GM19397 (cell line): ENCODE results near the gene GLIPR1L2.
"Not testable (repeated sequence)": the region's sequence is repeated elsewhere in the genome, so short reads cannot be mapped to it uniquely, and the experiment has no call there.

Experiments used
- ATAC-seq: cut with Tn5 transposase; IDR thresholded peaks from one replicate; pipeline ENCODE4 v1.9.1; 2021; ENCODE audit warnings: mild to moderate bottlenecking, moderate library complexity; ENCODE audit not compliant: unreplicated experiment

Gene GLIPR1L2

DNA sequence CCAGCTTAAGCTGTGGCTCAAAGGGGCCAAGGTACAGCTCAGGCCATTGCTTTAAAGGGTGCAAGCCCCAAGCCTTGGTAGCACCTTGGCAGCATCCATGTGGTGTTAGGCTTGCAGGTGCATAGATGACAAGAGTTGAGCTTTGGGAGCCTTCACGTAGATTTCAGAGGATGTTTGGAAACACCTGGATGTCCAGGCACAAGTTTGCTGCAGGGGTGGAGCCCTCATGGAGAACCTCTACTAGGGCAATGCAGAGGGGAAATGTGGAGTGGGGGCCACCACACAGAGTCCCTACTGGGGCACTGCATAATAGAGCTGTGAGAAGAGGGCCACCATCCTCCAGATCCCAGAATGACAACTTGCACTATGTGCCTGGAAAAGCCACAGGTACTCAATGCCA lies 37.9 kb downstream of the GLIPR1L2 start:
- ATAC-seq = no peak

GRCh38 chr12:75432924-75433323 lies 42.0 kb downstream of the GLIPR1L2 start:
- ATAC-seq = no peak

- no peak for ATAC-seq
These were observed 46.7 kb downstream of the GLIPR1L2 start for GRCh38 chr12:75437564-75437963.

- no peak for ATAC-seq
These were observed 47.3 kb downstream of the GLIPR1L2 start for GRCh38 chr12:75438059-75438754.

DNA sequence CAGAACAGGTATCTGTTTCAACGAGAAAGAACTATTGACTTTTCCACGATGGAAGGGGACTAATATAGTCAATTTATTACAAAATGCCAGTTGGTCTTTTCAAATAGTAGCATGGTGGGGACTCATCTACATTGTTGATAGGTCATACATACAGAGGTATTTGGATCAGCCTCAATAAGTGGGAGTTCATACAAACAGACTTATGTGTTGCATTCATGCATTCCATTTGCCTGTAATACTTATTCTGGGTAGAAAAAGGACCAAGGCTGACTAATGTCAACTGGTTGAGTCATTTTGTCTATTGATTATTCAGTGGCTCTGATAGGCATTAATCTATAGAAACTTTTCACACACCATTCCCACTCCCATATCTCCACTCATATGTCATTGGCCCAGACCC lies 48.2 kb downstream of the GLIPR1L2 start:
- ATAC-seq = no peak

DNA sequence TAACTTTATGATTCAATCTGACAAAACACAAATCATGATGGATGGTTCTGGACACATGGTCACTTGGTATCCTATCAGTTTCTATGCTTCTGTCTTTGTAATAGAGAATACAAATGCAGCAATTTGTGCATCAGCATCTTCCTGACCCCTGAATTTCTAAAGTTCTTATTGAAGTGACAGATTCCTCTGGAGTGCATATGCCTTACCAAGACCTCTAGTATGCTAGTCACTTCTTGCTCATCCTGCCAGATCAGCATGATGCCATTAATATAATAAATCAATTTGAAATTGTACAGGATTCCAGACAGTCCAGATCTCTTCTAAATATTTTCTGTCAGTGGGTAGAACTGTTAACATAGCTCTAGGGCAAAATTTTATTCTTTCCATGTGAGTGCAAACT lies 49.0 kb downstream of the GLIPR1L2 start:
- no peak for ATAC-seq

DNA sequence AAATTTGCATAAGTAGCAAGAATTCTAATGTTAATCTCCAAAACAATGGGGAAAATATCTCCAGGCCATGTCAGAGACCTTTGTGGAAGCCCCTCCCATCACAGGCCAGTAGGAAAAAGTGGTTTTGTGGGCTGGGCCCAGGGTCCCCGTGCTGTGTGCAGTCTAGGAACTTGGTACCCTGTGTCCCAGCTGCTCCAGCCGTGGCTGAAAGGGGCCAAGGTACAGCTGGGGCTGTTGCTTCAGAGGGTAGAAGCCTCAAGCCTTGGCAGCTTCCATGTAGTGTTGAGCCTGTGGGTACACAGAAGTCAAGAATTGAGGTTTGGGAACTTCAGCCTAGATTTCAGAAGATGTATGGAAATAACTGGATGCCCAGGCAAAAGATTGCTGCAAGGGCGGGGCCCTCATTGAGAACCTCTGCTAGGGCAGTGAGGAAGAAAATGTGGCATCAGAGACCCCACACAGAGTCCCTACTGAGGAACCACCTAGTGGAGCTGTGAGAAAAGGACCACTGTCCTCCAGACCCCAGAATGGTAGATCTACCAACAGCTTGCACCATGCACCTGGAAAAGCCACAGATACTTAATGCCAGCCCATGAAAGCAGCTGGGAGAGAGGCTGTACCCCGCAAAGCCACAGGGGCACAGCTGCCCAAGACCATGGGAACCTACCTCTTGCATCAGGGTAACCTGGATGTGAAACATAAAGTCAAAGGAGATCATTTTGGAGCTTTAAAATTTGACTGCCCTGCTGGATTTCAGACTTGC lies 51.0 kb downstream of the GLIPR1L2 start:
- ATAC-seq = not testable (repeated sequence)

- ATAC-seq = not testable (repeated sequence)
These were observed 51.6 kb downstream of the GLIPR1L2 start for GRCh38 chr12:75442454-75442853.

DNA sequence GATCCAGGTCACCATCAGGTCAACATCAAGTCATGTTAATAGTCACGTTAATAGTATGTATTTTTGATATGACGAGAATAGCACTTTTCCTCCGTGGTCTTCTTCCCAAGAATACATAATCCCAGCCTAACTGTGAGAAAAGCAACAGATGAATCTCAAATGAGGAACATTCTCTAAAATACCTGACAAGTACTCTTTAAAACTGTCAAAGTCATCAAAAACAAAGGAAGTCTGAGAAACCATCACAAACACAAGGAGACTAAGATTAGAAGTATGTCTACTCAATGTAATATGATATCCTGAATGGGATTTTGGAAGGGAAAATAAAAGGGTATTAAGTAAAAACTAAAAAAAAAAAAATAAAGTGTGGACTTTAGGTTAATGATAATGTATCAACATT lies 52.8 kb downstream of the GLIPR1L2 start:
- ATAC-seq = no peak

DNA sequence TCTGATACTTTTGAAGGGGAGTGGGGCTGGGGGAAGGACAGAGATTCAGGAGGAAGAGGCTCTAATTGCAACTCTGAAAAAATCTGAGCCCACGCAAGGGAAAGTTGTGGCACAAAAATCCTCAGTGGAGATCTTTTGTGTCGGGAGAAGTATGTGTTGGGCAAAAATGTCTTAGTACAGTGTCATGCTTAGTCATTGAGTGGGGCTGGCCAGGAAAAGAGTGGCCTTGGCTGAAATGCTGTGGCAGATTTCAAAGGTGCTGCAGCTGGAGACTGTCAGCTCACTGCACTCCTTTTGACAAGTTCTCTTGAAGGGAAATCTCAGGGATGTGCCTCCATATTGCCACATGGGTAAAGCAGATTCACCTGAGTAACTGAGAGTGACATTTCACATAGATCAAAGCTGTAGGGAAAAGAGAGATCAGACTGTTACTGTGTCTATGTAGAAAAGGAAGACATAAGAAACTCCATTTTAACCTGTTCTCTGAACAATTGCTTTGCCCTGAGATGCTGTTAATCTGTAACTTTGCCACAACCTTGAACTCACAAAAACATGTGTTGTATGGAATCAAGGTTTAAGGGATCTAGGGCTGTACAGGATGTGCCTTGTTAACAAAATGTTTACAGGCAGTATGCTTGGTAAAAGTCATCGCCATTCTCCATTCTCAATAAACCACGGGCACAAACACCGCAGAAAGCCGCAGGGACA lies 53.7 kb downstream of the GLIPR1L2 start:
- no peak for ATAC-seq

GRCh38 chr12:75445137-75445507 lies 54.2 kb downstream of the GLIPR1L2 start:
- not testable (repeated sequence) for ATAC-seq

DNA sequence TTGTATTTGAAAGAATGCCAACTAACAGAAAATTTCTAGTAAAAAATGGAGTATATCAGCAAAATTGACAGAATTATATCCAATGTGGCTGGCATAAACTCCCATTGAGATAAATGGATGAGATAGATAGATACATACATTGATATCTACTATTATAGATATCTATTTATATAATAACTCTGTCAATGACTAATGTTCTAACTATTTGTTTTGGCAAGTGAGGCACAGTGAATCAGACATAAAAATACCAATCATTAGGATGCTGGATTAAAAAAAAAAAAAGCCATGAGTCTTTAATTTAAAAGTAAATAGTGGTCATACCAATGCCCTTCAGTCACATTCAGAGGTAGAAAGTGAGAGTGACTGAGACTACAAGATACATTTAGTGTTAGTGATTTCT lies 56.0 kb downstream of the GLIPR1L2 start:
- no peak for ATAC-seq

DNA sequence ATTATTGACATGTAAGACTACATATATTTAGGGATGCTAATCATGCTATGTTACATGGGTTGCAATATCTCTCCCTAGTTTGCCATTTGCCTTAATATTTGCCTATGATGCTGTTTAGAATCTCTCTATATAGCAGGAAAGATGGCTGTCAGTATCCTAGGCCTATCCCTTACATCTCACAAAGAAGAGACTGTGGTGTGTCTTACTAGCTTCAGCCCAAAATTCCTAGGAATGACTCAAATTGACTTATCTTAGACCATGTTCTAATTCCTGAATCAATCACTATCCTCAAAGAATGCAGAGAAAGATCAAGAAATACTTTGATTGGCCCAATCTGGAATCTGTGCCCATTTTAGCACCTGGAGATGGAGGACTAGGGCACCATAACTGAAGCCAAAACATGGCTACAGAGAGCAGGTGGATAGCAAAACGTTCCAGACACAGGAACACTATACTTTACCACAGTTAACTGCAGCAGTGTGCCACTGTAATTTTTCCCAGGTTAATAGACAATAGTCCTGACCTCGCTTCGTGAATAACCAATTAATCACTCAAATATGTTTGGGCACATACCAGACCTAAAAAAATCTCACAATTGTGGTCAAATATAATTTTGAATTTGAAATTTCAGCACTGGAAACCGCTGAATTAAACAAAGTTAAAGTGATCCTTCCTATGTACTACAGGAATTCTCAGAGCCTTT lies 57.0 kb downstream of the GLIPR1L2 start:
- no peak for ATAC-seq

DNA sequence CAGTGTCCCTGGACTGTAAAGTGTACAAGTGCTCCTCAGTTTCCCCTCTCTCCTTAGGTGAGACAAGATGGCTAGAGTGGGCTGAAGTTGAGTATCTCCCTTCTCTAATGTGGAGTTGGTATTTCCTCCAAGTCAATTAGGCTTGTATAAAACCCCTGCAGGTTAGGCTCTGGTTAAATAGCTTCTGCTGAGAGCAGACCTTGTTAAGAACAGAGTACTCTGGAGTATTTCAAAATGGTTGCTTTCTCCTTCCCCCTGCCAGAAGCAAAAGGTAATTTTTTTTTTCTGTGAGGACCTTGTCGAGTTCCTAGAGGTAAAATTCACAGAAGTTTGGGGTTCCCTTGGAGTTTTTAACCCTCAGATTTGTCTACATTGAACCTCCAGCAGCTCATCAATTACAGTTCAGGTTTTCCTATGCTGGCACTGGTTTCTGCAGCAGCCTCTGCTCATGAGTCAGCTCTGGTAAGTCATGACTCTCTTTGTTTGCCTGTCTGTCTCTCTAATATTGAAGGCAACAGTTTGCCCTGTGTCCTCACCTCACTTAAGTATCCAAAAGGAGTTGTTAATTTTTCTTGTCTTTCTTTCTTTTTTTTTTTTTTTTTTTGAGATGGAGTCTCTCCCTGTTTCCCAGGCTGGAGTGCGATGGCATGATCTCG lies 61.9 kb downstream of the GLIPR1L2 start:
- ATAC-seq = no peak

- no peak for ATAC-seq
These were observed 65.0 kb downstream of the GLIPR1L2 start for GRCh38 chr12:75455839-75456238.

DNA sequence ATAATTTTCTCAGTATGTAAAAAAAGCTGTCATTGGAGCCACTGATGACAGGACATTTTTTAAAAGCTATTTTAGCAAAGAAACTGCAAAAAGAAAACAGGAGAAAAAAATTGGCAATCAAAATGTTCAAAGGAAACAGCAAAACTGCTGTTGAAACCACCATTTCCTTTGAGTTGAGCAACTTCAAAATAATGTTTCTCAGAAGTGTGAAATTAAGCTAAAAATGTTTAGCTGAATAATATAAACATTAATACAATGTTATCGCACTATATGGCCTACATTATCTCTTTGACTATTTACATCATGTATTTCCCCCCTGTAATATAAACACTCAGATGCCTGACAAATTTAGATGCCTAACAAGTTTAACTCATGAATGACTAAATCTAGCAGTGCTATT lies 66.3 kb downstream of the GLIPR1L2 start:
- ATAC-seq = no peak

DNA sequence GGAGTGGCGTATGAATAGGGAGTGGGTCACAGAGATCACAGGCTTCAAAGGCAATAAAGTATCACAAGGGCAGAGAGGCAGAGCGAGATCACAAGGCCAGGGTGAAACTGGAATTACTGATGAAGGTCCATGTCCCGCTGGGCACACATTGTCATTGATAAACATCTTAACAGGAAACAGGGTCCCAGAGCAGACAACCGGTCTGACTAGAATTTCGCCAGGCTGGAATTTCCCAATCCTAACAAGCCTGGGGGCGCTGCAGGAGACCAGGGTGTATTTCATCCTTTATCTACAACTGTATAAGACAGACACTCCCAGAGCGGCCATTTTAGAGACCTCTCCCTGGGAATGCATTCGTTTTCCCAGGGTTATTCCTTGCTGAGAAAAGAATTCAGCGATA lies 67.0 kb downstream of the GLIPR1L2 start:
- ATAC-seq = not testable (repeated sequence)

DNA sequence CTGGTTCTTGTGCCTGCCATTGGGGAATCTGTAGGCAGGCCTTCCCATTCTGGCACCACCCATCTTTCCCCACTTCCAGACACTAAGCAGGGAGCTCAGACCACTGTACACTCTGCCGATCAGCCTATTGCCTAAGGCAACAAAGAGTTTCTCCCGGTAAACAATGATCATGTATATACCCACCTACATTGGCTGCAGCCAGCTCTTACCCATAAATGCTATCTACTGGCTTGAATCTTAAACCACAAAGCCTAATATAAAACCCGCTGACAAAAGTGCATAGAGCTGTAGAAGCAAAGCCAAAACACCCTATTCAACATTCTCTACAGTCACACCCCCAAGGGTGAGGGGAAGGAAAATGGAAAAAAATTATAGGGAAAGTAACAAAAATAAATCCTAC lies 68.9 kb downstream of the GLIPR1L2 start:
- no peak for ATAC-seq

GRCh38 chr12:75460204-75460603 lies 69.3 kb downstream of the GLIPR1L2 start:
- ATAC-seq = no peak
